HCT116 (cell line): ENCODE measurements around the gene SBK2. TPM values are rescaled to one million over a fixed set of nuclear protein-coding genes. Genes with fewer than 3 reads are reported as not detected.

ENCODE experiments used
- ATAC-seq: fragments of 200-7000 bp; cut with Tn5 transposase; 2 replicates; pipeline ENCODE4 v1.9.1; 2020; ENCODE audit warnings: mild to moderate bottlenecking, moderate library complexity
- BruUV-seq: library from RNA; stranded (reverse); fragments of 400-500 nt; replicated peaks from 2 replicates; lab custom pipeline; 2021; lab: Mats Ljungman, UMichigan
- CTCF ChIA-PET: fragments of 300-600 bp; sonication (Branson Sonifier 250); formaldehyde crosslinking; loops from one replicate; lab custom pipeline; 2021; ENCODE audit warnings: antibody characterized with exemption; lab: Charles Lee
- POLR2A ChIA-PET: fragments of 300-600, 350-600 bp; sonication (Branson Sonifier 250); formaldehyde crosslinking; loops from one replicate; lab custom pipeline; 2021; ENCODE audit warnings: antibody characterized with exemption; lab: Charles Lee
- RAD21 ChIA-PET, 2 experiments: fragments of 300-600 bp; sonication (Branson Sonifier 250); formaldehyde crosslinking; loops; one replicate each; lab custom pipeline; 2023; ENCODE audit warnings: low total read pairs in 2 of 2; ENCODE audit not compliant: uncharacterized antibody in 2 of 2, unreplicated experiment in 2 of 2, low non-redundant PET in 1 of 2; lab: Charles Lee
- DNase-seq: peaks from one replicate; pipeline ENCODE4 v3.0.0-alpha.2; 2010; ENCODE audit warnings: low read depth, low spot score
- H2AFZ ChIP-seq: fragments of 200-600 bp; shearing (Covaris generic), sonication (generic); 2 replicates; pipeline ENCODE4 v1.6.1; 2017; ENCODE audit warnings: low read depth, mixed run types, mixed read lengths, antibody characterized with exemption, low read length; ENCODE audit not compliant: poor library complexity, severe bottlenecking
- H3K27ac ChIP-seq: 2 replicates; pipeline ENCODE4 v1.5.1; 2012; ENCODE audit warnings: low read depth, low read length
- H3K27me3 ChIP-seq: fragments of 200-600 bp; sonication (generic); 2 replicates; pipeline ENCODE4 v1.6.1; 2016; ENCODE audit warnings: mixed run types, low read length, mixed read lengths; ENCODE audit not compliant: insufficient read depth
- H3K36me3 ChIP-seq, 2 experiments: fragments of 200-500 bp in 1 of 2; fragments of 200-600 bp in 1 of 2; sonication (Bioruptor generic) in 1 of 2; sonication (generic) in 1 of 2; 2 replicates each; pipeline versions ENCODE4 v1.5.1 to v1.6.1; 2014 to 2016; ENCODE audit warnings: low read length in 2 of 2, inconsistent platforms in 1 of 2, mixed read lengths in 1 of 2, mixed run types in 1 of 2; ENCODE audit not compliant: insufficient read depth in 2 of 2, control insufficient read depth in 1 of 2
- H3K4me1 ChIP-seq, 2 experiments: fragments of 200-600 bp in 1 of 2; sonication (generic) in 1 of 2; 2 replicates each; pipeline versions ENCODE4 v1.5.1 to v1.6.1; 2012 to 2017; ENCODE audit warnings: low read length in 2 of 2, inconsistent platforms in 1 of 2, mild to moderate bottlenecking in 1 of 2, mixed read lengths in 1 of 2, mixed run types in 1 of 2, moderate library complexity in 1 of 2; ENCODE audit not compliant: insufficient read depth in 2 of 2, control insufficient read depth in 1 of 2
- H3K4me2 ChIP-seq: fragments of 200-600 bp; sonication (generic); 2 replicates; pipeline ENCODE4 v1.6.1; 2017; ENCODE audit warnings: mixed run types, low read length, mixed read lengths
- H3K4me3 ChIP-seq, 2 experiments: fragments of 200-600 bp in 1 of 2; sonication (generic) in 1 of 2; replicated peaks in 1 of 2; 2 replicates each; pipeline ENCODE4 v1.5.1; 2011 to 2016; ENCODE audit warnings: low read length in 2 of 2, control low read depth in 1 of 2, low read depth in 1 of 2, mild to moderate bottlenecking in 1 of 2, mixed read lengths in 1 of 2, mixed run types in 1 of 2
- H3K79me2 ChIP-seq: fragments of 200-600 bp; sonication (generic); 2 replicates; pipeline ENCODE4 v1.6.1; 2017; ENCODE audit warnings: mild to moderate bottlenecking, mixed run types, low read length, moderate library complexity, mixed read lengths; ENCODE audit not compliant: insufficient read depth
- H3K9ac ChIP-seq: fragments of 200-600 bp; sonication (generic); 2 replicates; pipeline ENCODE4 v1.6.1; 2016; ENCODE audit warnings: low read length, mixed read lengths
- H3K9me2 ChIP-seq: fragments of 200-600 bp; sonication (generic), shearing (Covaris generic); 2 replicates; pipeline ENCODE4 v1.6.1; 2017; ENCODE audit warnings: mixed run types, mild to moderate bottlenecking, moderate library complexity; ENCODE audit not compliant: insufficient read depth
- H3K9me3 ChIP-seq, 2 experiments: fragments of 200-500 bp in 1 of 2; fragments of 200-600 bp in 1 of 2; sonication (Bioruptor generic) in 1 of 2; sonication (generic) in 1 of 2; 2 replicates each; pipeline ENCODE4 v1.6.1; 2014 to 2017; ENCODE audit warnings: low read length in 2 of 2, mixed read lengths in 2 of 2, inconsistent platforms in 1 of 2, low read depth in 1 of 2, mild to moderate bottlenecking in 1 of 2, mixed run types in 1 of 2, moderate library complexity in 1 of 2; ENCODE audit not compliant: control insufficient read depth in 1 of 2, insufficient read depth in 1 of 2
- H4K20me1 ChIP-seq: fragments of 200-600 bp; sonication (generic), shearing (Covaris generic); 2 replicates; pipeline ENCODE4 v1.6.1; 2017; ENCODE audit warnings: mixed run types, mild to moderate bottlenecking, moderate library complexity; ENCODE audit not compliant: insufficient read depth
- CBX3 ChIP-seq: IDR thresholded peaks from 2 replicates; pipeline ENCODE4 v1.6.1; 2012; ENCODE audit warnings: low read depth
- SIN3A ChIP-seq: IDR thresholded peaks from 2 replicates; pipeline ENCODE4 v1.6.1; 2012; ENCODE audit warnings: low read depth
- ZNF274 ChIP-seq: fragments of 200-500 bp; sonication (Bioruptor generic); IDR thresholded peaks from 2 replicates; pipeline ENCODE4 v1.6.1; 2014; ENCODE audit warnings: mild to moderate bottlenecking, low read depth, low read length, inconsistent platforms
- intact Hi-C: fragments of 100-400 bp; cut with micrococcal nuclease; formaldehyde crosslinking; loops from 2 replicates; pipeline ENCODE4 v1.10.0; 2022
- total RNA-seq: library from RNA; stranded (reverse); gene quantifications from one replicate; pipeline ENCODE4 v1.2.1, GENCODE V29; 2021; ENCODE audit not compliant: unreplicated experiment
- TF ChIP-seq, protein P1 (sequence below): IDR thresholded peaks from 2 replicates; pipeline ENCODE4 v1.6.1; 2012

Gene SBK2
- total RNA-seq, 1 experiment from 2014 or later = 0.30 TPM

DNA sequence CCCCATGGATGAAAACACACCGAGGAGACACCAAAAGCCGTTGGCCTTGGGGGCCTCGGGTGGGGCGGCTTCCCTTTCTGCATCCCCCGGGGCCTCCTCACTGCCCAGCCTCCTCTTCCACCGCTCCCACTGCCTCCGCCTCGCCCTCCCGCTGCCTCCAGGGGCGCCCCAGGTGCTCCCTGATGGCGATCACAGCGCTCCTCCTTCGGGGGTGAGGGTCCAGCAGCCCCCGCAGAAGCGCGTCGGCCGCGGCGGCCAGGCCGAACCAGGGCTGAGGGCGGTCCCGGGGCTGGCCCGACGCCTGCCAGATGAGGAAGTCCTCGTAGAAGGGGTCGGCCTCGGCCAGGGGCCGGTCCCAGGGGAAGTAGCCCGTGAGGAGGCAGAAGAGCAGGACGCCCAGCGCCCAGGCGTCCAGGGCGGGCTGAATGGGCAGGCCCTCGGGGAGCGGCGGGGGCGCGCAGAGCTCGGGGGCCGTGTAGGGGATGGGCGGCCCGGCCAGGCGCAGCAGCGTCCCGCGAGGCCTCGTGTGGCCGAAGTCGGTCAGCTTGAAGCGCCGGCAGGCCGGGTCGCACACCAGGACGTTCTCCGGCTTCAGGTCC lies 7.2 kb downstream of the SBK2 start:
- ChIA-PET RAD21 (no interaction called here), POLR2A (no interaction called here), CTCF (no interaction called here)
- Histone ChIP-seq H3K4me2 (no peak overlapping the region), H3K79me2 (no peaks in the 10 kb centered on the region), H3K9me3 (peaks cover 0 to 4% of the 10 kb centered on the region in 2 experiments; a peak in 1 of 4 replicates), H3K27ac (no peak overlapping the region; the same call in 1 of the 2 replicates), H3K9ac (no peak overlapping the region), H2AFZ (no peak overlapping the region), H3K9me2 (no peaks in the 10 kb centered on the region), H4K20me1 (no peaks in the 10 kb centered on the region), H3K4me1 (peaks cover 0 to 4% of the 10 kb centered on the region in 2 experiments; a peak in 1 of 4 replicates), H3K27me3 (no peaks in the 10 kb centered on the region), H3K4me3 (no peak overlapping the region), H3K36me3 (no peaks in the 10 kb centered on the region)
- BruUV-seq = no TSS peak
- intact Hi-C loops = no loop called here
- ATAC-seq = no peak
- TF ChIP-seq, protein P1, sequence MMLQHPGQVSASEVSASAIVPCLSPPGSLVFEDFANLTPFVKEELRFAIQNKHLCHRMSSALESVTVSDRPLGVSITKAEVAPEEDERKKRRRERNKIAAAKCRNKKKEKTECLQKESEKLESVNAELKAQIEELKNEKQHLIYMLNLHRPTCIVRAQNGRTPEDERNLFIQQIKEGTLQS = no peak
- no peak for TF ChIP-seq ZNF274
- no peak for DNase-seq

DNA sequence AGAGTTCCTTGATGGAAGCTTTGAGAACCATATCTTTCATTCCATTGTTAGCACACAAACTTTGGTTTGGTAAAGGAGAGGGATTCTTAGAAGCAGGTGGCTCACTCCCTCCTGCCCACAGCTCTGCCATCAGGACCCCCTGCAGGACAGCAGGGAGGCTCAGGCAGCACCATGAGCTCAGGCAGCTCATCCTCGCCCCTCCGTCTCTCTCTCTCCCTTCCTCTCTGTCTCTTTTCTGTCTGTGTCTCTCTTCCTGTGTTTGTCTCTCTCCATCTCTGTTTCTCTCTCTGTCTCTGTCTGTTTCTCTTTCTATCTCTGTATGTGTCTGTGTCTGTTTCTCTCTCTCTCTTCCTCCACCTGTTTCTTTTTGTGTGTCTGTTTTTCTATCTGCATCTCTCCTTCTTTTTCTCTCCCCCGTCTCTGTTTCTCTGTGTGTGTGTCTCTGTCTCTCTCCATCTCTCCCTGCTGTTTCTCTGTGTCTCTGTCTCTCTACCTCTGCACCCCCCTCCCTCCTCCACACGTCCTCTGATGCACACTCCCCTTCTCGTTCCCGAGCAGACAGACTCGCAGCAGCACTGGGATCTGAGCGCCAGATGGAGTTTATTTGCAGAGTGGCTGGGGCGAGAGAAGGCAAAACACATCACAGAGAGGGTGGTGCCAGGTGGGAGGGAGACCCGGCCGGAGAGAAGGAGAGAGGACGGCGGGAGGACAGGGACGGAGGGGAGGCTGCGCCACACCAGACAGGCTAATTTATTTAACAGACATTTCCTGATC lies 8.7 kb downstream of the SBK2 start:
- H3K9ac ChIP-seq = no peak overlapping the region
- no peak overlapping the region for H3K27ac ChIP-seq
- BruUV-seq = no TSS peak
- H4K20me1 ChIP-seq = no peaks in the 10 kb centered on the region
- no peak for TF ChIP-seq SIN3A
- no peak for TF ChIP-seq CBX3
- TF ChIP-seq, protein P1 = no peak
- TF ChIP-seq ZNF274 = no peak
- TF ChIP-seq, all 23 proteins: peak for 0
- ATAC-seq (no peak), DNase-seq (no peak)
- RAD21 ChIA-PET = no interaction called here
- Histone ChIP-seq H3K9me3 (peaks cover 0 to 4% of the 10 kb centered on the region in 2 experiments; a peak in 1 of 4 replicates), H3K79me2 (no peaks in the 10 kb centered on the region), H3K4me3 (no peak overlapping the region), H3K4me2 (no peak overlapping the region), H3K4me1 (peaks cover 0 to 4% of the 10 kb centered on the region in 2 experiments; a peak in 1 of 4 replicates), H3K36me3 (no peaks in the 10 kb centered on the region), H3K9me2 (no peaks in the 10 kb centered on the region), H2AFZ (no peak overlapping the region), H3K27me3 (no peaks in the 10 kb centered on the region)
- intact Hi-C loops = no loop called here
- POLR2A ChIA-PET = no interaction called here
- CTCF ChIA-PET = no interaction called here
